ENCODE measurements around the gene LCN15.

DNA sequence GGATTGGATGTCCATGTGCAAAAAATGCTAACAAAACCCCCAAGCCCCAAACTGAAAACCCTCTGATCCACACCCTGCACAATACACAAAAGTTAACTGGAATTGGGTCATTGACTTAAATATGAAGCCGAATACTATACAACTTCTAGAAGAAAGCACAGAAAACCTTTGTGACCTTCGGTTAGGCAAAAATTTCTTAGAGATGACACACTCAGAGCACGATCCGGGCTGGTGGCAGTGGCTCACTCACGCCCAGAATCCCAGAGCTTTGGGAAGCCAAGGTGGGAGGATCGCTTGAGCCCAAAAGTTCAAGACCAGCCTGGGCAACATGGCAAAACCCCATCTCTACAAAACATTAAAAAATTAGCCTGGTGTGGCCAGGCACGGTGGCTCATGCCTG, 53.8 kb downstream of the LCN15 start:
- TF ChIP-seq MAFK (IDR thresholded peaks at IDR 0.05; ENCODE audit: low read depth, low read length) (no peak), NFE2L2 (IDR thresholded peaks at IDR 0.05; ENCODE audit: low read depth, low read length) (no peak), POLR2A (IDR thresholded peaks at IDR 0.05; ENCODE audit: low read depth, low read length) (no peak), MXI1 (IDR thresholded peaks at IDR 0.05; ENCODE audit: borderline replicate concordance, low read depth, low read length) (no peak), RAD21 (IDR thresholded peaks at IDR 0.05; ENCODE audit: low read length) (no peak), RCOR1 (IDR thresholded peaks at IDR 0.05; ENCODE audit: insufficient replicate concordance, low read length) (no peak), RFX5 (IDR thresholded peaks at IDR 0.05; ENCODE audit: low read depth, low read length) (no peak)
- TF ChIP-seq, protein P1, sequence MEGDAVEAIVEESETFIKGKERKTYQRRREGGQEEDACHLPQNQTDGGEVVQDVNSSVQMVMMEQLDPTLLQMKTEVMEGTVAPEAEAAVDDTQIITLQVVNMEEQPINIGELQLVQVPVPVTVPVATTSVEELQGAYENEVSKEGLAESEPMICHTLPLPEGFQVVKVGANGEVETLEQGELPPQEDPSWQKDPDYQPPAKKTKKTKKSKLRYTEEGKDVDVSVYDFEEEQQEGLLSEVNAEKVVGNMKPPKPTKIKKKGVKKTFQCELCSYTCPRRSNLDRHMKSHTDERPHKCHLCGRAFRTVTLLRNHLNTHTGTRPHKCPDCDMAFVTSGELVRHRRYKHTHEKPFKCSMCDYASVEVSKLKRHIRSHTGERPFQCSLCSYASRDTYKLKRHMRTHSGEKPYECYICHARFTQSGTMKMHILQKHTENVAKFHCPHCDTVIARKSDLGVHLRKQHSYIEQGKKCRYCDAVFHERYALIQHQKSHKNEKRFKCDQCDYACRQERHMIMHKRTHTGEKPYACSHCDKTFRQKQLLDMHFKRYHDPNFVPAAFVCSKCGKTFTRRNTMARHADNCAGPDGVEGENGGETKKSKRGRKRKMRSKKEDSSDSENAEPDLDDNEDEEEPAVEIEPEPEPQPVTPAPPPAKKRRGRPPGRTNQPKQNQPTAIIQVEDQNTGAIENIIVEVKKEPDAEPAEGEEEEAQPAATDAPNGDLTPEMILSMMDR (conservative IDR thresholded peaks at IDR 0.05; ENCODE audit: low read depth, low read length), result no peak

All from IMR-90 (cell line).